Spleen (tissue), 11 donors: ENCODE data around the gene CFHR5. TPM values are rescaled to one million over a fixed set of nuclear protein-coding genes. Genes with fewer than 3 reads are reported as not detected.

Source experiments
- DNase-seq: peaks from one replicate; pipeline ENCODE4 v3.0.0-alpha.2; 2020
- H3K27ac ChIP-seq, 8 donors: fragments of 200-600 bp; sonication (generic) in 7 of 8; 1 replicate in 4 of 8; 2 replicates in 4 of 8; pipeline versions ENCODE4 v1.5.0 to v1.8.0; 2016 to 2021; ENCODE audit warnings: inconsistent platforms in 4 of 8, mild to moderate bottlenecking in 4 of 8, moderate library complexity in 1 of 8
- H3K27me3 ChIP-seq, 7 donors: fragments of 200-600 bp; sonication (generic) in 6 of 7; replicated peaks in 1 of 7; 1 replicate in 4 of 7; 2 replicates in 3 of 7; pipeline versions ENCODE4 v1.5.0 to v1.8.0; 2016 to 2021; ENCODE audit warnings: inconsistent platforms in 3 of 7, mild to moderate bottlenecking in 1 of 7
- H3K36me3 ChIP-seq, 6 donors: fragments of 200-600 bp; sonication (generic) in 5 of 6; 1 replicate in 4 of 6; 2 replicates in 2 of 6; pipeline versions ENCODE4 v1.5.0 to v1.8.0; 2016 to 2021; ENCODE audit warnings: inconsistent platforms in 2 of 6
- H3K4me1 ChIP-seq, 6 donors: fragments of 200-600 bp; sonication (generic) in 5 of 6; 1 replicate in 3 of 6; 2 replicates in 3 of 6; pipeline versions ENCODE4 v1.5.0 to v1.8.0; 2016 to 2021; ENCODE audit warnings: inconsistent platforms in 3 of 6
- H3K4me3 ChIP-seq, 8 donors: fragments of 200-600 bp; sonication (generic) in 7 of 8; 1 replicate in 4 of 8; 2 replicates in 4 of 8; pipeline versions ENCODE4 v1.5.0 to v1.8.0; 2016 to 2021; ENCODE audit warnings: inconsistent platforms in 4 of 8, mild to moderate bottlenecking in 4 of 8, moderate library complexity in 2 of 8
- H3K9me3 ChIP-seq, 8 donors: fragments of 200-600 bp; sonication (generic) in 7 of 8; 1 replicate in 4 of 8; 2 replicates in 4 of 8; pipeline versions ENCODE4 v1.5.0 to v1.8.0; 2016 to 2021; ENCODE audit warnings: inconsistent platforms in 4 of 8
- POLR2A ChIP-seq, 3 donors: fragments of 450-650 bp; IDR thresholded peaks; one replicate each; pipeline ENCODE4 v1.5.1; 2017; ENCODE audit warnings: antibody characterized with exemption in 3 of 3, mild to moderate bottlenecking in 1 of 3
- POLR2AphosphoS5 ChIP-seq, 3 donors: sonication (generic); formaldehyde crosslinking; IDR thresholded peaks; one replicate each; pipeline ENCODE4 v1.5.1; 2017; ENCODE audit warnings: antibody characterized with exemption in 3 of 3
- WGBS, 5 donors: extraction: QIAGEN DNeasy Blood & Tissue Kit in 3 of 5; methylation state at CpG; one replicate each; pipeline versions ENCODE4 v1.1.5 to v1.1.7; 2013 to 2018; 5-methylcytosine and 5-hydroxymethylcytosine counted together
- intact Hi-C: fragments of 100-400 bp; cut with DNase I; formaldehyde crosslinking; loops from one replicate; pipeline ENCODE4 v1.15.0; 2023; ENCODE audit warnings: low total_unique reads
- polyA plus RNA-seq, 3 donors: library from polyadenylated mRNA; stranded (reverse); fragments of 200-250 nt; gene quantifications; one replicate each; pipeline ENCODE4 v1.2.1, GENCODE V29; 2013
- total RNA-seq, 7 donors: library from RNA; depleted of rRNA in 3 of 7; stranded (reverse); fragments of >200 nt in 3 of 7; fragmentation: NEBNext Ultra II Directional in 4 of 7; extraction: Animal tissue kit (Norgen Biotek cat#: 25700) in 4 of 7; gene quantifications; one replicate each; pipeline versions ENCODE4 v1.1.0 to v1.2.1, GENCODE V29; 2016 to 2021
- TF ChIP-seq, protein P1 (sequence below), 11 experiments: fragments of 200-600 bp in 7 of 11; fragments of 450-650 bp in 4 of 11; sonication (generic) in 4 of 11; IDR thresholded peaks in 8 of 11; conservative IDR thresholded peaks in 3 of 11; 1 replicate in 7 of 11; 2 replicates in 4 of 11; pipeline versions ENCODE4 v1.4.0 to v1.8.0; 2016 to 2021; ENCODE audit warnings: antibody characterized with exemption in 11 of 11, inconsistent platforms in 4 of 11, mild to moderate bottlenecking in 1 of 11
- donor health status: healthy with polysubstance abuse.
- donor health status: DM: no; HTN: no; CAD: no; lungs with moderate emphysema.
- donor health status: DM: no; HTN: no; CAD: no.
- donor health status: Bipolar disorder and iron deficiency.
- donor health status: healthy.
- donor health status: DM: no; HTN: no; CAD: no.
- donor health status: DM: yes; HTN: yes; CAD: no.

Gene CFHR5
- total and polyA plus RNA-seq, 10 donors: not detected

DNA sequence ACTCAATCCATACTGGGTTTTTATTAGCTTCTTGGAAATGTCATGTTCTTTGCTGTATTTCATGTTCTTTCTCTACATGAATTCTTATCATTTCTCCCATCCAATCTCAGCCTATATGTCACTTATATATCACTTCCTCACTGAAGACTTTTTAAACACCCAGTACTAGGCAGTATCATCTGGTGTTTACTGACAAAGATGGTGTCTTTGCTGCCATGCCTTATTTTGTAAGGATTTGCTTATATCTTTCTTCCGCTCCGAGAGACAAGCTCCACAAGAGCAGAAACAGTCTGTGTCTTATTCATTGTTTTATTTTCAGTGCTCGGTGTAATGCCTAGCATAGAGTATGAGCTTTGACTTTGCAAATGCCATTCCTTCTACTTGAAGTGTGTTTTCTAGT lies 59.5 kb downstream of the CFHR5 start:
- no peak for DNase-seq
- Histone ChIP-seq H3K4me3 (no peak overlapping the region), H3K9me3 (no peaks in the 10 kb centered on the region), H3K27me3 (no peaks in the 10 kb centered on the region), H3K4me1 (no peaks in the 10 kb centered on the region), H3K36me3 (no peaks in the 10 kb centered on the region), H3K27ac (no peak overlapping the region)
- TF ChIP-seq POLR2A (IDR thresholded peaks at IDR 0.05): no peak
- TF ChIP-seq, protein P1, sequence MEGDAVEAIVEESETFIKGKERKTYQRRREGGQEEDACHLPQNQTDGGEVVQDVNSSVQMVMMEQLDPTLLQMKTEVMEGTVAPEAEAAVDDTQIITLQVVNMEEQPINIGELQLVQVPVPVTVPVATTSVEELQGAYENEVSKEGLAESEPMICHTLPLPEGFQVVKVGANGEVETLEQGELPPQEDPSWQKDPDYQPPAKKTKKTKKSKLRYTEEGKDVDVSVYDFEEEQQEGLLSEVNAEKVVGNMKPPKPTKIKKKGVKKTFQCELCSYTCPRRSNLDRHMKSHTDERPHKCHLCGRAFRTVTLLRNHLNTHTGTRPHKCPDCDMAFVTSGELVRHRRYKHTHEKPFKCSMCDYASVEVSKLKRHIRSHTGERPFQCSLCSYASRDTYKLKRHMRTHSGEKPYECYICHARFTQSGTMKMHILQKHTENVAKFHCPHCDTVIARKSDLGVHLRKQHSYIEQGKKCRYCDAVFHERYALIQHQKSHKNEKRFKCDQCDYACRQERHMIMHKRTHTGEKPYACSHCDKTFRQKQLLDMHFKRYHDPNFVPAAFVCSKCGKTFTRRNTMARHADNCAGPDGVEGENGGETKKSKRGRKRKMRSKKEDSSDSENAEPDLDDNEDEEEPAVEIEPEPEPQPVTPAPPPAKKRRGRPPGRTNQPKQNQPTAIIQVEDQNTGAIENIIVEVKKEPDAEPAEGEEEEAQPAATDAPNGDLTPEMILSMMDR (IDR thresholded peaks at IDR 0.05 in 8 of 11, conservative IDR thresholded peaks at IDR 0.05 in 3 of 11): no peak
- no peak for TF ChIP-seq POLR2AphosphoS5 (IDR thresholded peaks at IDR 0.05)
- intact Hi-C loops: no loop called here
- 90 to 98% (median 92%) methylated on average over 3 of the region's 3 CpGs for WGBS, 5 donors

DNA sequence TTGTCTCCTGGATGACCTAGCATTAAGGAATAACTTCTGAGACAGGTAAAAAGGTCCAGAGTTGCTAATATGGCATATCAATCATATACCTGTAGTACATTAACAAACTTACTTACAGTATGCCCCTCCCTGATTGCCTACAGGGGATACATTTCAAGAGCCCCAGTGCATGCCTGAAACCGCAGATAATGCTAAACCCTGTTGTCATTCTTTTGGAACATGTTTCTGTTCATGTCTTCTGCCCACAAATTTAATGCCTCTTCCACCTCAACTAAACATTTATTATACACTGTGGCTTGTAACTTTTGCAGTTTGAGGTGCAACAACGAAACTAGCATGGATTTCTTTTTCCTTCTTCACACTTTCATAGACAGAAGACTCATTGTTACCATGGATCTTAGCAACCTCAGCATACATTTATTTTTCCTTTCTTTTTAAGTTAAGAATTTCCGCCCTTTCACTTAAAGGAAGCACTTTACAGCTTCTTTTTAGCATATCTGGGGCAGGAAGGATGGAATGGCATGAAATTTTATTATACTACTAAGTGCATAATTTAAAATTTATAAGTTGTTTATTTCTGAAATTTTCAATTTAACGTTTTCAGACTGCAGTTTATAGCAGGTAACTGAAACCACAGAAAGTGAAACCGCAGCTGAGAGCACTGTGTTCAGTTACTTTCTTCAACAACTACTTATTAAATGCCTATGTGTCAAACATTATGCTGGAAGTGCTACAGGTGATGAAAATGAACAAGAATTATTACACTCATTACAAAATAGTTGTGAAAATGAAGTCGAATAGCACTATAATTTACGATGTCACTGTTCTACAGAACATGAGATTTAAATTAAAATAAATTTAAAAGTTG lies 64.4 kb downstream of the CFHR5 start:
- Histone ChIP-seq H3K4me1 (no peaks in the 10 kb centered on the region), H3K27me3 (peaks cover 0 to 5% (median 0%) of the 10 kb centered on the region in 7 donors), H3K27ac (no peak overlapping the region), H3K9me3 (no peaks in the 10 kb centered on the region), H3K4me3 (no peak overlapping the region), H3K36me3 (no peaks in the 10 kb centered on the region)
- 67 to 73% (median 70%) methylated on average over 7 of the region's 7 CpGs for WGBS, 5 donors
- TF ChIP-seq POLR2A (IDR thresholded peaks at IDR 0.05): no peak
- TF ChIP-seq POLR2AphosphoS5 (IDR thresholded peaks at IDR 0.05): no peak
- TF ChIP-seq, protein P1 (IDR thresholded peaks at IDR 0.05 in 8 of 11, conservative IDR thresholded peaks at IDR 0.05 in 3 of 11): no peak
- no peak for DNase-seq
- intact Hi-C loops: no loop called here

DNA sequence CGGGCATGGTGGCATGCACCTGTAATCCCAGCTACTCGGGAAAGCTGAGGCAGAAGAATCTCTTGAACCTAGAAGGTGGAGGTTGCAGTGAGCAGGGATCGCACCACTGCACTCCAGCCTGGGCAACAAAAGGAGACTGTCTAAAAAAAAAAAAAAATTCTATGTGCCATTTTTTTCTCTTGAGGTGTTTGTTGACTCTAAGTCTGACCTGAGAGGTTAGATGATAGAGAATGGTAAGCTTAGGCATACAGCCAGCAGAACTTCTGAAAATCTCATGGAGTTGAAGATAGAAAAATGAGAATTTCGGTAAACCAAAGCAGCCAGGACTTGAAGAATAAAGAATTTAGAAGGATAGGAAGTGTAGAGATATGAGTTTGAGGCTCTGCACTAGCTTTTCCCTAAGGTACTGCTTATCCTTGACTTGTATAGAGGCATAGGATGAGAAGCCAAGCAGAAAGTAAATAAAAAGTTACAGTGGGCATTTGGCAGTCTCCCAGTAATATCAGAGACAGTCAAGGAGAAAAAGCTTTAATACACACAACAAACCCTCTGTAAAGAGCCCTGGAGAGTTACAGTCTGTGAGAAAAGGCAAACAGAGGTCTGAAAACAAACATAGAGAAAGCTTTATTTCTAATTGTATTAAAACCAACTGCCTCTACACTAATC lies 65.5 kb downstream of the CFHR5 start:
- no peak for TF ChIP-seq POLR2AphosphoS5 (IDR thresholded peaks at IDR 0.05)
- TF ChIP-seq, protein P1 (IDR thresholded peaks at IDR 0.05 in 8 of 11, conservative IDR thresholded peaks at IDR 0.05 in 3 of 11): no peak
- TF ChIP-seq POLR2A (IDR thresholded peaks at IDR 0.05): no peak
- intact Hi-C loops: no loop called here
- H3K4me3 ChIP-seq: no peak overlapping the region
- peaks cover 0 to 5% (median 0%) of the 10 kb centered on the region in 7 donors for H3K27me3 ChIP-seq
- peaks cover 0 to 5% (median 0%) of the 10 kb centered on the region in 8 donors for H3K9me3 ChIP-seq
- no peaks in the 10 kb centered on the region for H3K36me3 ChIP-seq
- H3K27ac ChIP-seq: no peak overlapping the region
- H3K4me1 ChIP-seq: no peaks in the 10 kb centered on the region
- 48 to 82% (median 80%) methylated on average over 2 to 4 of the region's 4 CpGs for WGBS, 5 donors
- no peak for DNase-seq

DNA sequence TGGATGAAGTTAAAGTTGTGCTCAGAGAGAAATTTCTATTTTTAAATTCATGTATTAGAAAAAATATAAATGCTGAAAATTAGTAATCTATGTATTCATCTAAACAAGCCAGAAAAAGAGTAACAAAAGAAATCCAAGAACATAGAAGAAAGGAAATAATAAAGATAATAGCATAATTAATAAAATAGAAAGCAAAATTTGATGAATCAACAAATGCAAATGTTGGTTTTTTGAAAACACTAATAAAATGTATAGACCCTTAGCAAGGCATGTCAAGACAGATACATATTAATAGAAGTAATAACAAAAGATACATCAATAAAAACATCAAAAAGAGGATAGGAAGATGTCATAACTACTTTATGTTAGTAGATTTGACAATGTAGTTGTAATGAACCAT lies 71.7 kb downstream of the CFHR5 start:
- TF ChIP-seq, protein P1 (IDR thresholded peaks at IDR 0.05 in 8 of 11, conservative IDR thresholded peaks at IDR 0.05 in 3 of 11): no peak
- no peak for TF ChIP-seq POLR2A (IDR thresholded peaks at IDR 0.05)
- no peak for TF ChIP-seq POLR2AphosphoS5 (IDR thresholded peaks at IDR 0.05)

More for the DNA sequence above, 71.7 kb downstream of the CFHR5 start:
- Histone ChIP-seq H3K9me3 (peaks cover 0 to 5% (median 0%) of the 10 kb centered on the region in 8 donors), H3K27me3 (no peaks in the 10 kb centered on the region), H3K27ac (no peak overlapping the region), H3K36me3 (no peaks in the 10 kb centered on the region), H3K4me3 (no peak overlapping the region), H3K4me1 (no peaks in the 10 kb centered on the region)
- no peak for DNase-seq
- intact Hi-C loops: no loop called here
